Measurements from ENCODE around the gene FBXL12. TPM values are rescaled to one million over a fixed set of nuclear protein-coding genes. Genes with fewer than 3 reads are reported as not detected.
A peak's percentile ranks its signal among the peaks of the same experiment; 100 is the strongest.
"Not testable (repeated sequence)": the region's sequence is repeated elsewhere in the genome, so short reads cannot be mapped to it uniquely, and the experiment has no call there.

Gene FBXL12
- total RNA-seq, 4 donors from 2014 or later, result 16.7 to 37.1 (median 20.7) TPM

DNA sequence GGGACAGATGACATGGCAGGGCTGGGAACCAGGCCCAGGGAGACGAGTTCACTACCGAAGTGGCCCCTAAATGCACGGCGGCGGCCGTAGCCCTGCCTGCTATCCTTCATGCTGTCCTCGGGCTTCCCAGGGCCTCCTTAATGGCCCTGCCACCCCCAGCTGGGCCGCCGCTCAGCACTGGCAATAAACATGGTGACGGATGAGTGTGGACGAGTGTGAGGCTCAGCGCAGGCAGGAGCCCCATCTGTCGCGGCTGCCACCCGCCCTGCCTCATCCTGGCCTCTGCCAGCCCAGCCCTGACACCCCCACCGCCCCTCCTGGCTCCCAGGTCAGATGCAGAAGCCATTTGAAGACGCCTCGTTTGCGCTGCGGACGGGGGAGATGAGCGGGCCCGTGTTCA is 29.9 kb upstream of the FBXL12 start:
- TF ChIP-seq POLR2A (IDR thresholded peaks at IDR 0.05), result no peak
- TF ChIP-seq, protein P1, sequence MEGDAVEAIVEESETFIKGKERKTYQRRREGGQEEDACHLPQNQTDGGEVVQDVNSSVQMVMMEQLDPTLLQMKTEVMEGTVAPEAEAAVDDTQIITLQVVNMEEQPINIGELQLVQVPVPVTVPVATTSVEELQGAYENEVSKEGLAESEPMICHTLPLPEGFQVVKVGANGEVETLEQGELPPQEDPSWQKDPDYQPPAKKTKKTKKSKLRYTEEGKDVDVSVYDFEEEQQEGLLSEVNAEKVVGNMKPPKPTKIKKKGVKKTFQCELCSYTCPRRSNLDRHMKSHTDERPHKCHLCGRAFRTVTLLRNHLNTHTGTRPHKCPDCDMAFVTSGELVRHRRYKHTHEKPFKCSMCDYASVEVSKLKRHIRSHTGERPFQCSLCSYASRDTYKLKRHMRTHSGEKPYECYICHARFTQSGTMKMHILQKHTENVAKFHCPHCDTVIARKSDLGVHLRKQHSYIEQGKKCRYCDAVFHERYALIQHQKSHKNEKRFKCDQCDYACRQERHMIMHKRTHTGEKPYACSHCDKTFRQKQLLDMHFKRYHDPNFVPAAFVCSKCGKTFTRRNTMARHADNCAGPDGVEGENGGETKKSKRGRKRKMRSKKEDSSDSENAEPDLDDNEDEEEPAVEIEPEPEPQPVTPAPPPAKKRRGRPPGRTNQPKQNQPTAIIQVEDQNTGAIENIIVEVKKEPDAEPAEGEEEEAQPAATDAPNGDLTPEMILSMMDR (IDR thresholded peaks at IDR 0.05), result no peak
- 83 to 88% methylated on average over 8 to 15 of the region's 23 CpGs for WGBS, 2 donors
- DNase-seq, result no peak
- no peaks in the 10 kb centered on the region for H3K9me3 ChIP-seq
- intact Hi-C loops (cut with DNase I), result no loop called here
- H3K27ac ChIP-seq, result no peak overlapping the region
- H3K4me1 ChIP-seq, result no peaks in the 10 kb centered on the region
- no peaks in the 10 kb centered on the region for H3K27me3 ChIP-seq
- H3K4me3 ChIP-seq (replicated peaks in 1 of 3), result no peak overlapping the region
- H3K36me3 ChIP-seq, result peaks cover 0 to 15% of the 10 kb centered on the region in 2 donors

- Histone ChIP-seq H3K4me3 (replicated peaks in 1 of 3) (no peak overlapping the region), H3K27me3 (no peaks in the 10 kb centered on the region), H3K27ac (no peak overlapping the region), H3K36me3 (peaks cover 6 to 20% of the 10 kb centered on the region in 2 donors), H3K4me1 (no peaks in the 10 kb centered on the region), H3K9me3 (no peaks in the 10 kb centered on the region)
- intact Hi-C loops (cut with DNase I), result no loop called here
- 73 to 80% methylated on average over 2 of the region's 4 CpGs for WGBS, 2 donors
- TF ChIP-seq POLR2A (IDR thresholded peaks at IDR 0.05), result no peak
- TF ChIP-seq, protein P1 (IDR thresholded peaks at IDR 0.05), result peak in 3 of 6 experiments; percentile 10 to 28 (median 11)
- no peak for DNase-seq
Observed at GRCh38 chr19:9848060-9848459, 29.2 kb upstream of the FBXL12 start.

DNA sequence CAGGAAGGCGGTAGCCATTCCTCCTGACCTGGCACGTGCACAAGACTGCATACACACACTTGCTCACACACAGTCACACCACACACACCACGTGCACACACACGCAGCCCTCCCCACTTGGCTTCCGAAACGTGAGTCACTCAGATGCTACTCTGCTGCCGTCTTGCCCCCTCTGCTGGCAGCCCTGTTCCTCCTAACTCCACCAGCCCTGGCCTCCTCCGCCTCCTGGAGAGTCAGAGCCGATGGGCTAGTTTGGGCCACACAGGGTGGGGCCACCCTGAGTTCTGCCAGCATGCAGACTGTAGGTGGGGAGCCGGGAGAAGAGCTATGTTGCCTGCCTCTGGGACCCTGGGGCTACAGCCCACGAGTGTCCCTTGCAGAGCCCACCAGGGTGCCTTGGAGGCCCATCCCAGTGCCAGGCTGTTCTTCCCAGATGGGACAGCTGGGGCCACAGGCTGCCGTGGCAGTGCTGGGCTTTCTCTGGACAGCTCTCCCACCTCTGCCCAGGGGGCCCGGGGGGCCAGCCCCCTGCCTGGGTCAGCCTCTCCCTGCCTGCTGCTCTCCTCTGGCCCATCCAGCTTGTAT is 28.3 kb upstream of the FBXL12 start:
- no peaks in the 10 kb centered on the region for H3K4me1 ChIP-seq
- H3K27ac ChIP-seq, result no peak overlapping the region
- intact Hi-C loops (cut with DNase I), result no loop called here
- H3K9me3 ChIP-seq, result no peaks in the 10 kb centered on the region
- no peak for DNase-seq
- H3K27me3 ChIP-seq, result no peaks in the 10 kb centered on the region
- H3K36me3 ChIP-seq, result peaks cover 6 to 29% of the 10 kb centered on the region in 2 donors
- no peak overlapping the region for H3K4me3 ChIP-seq (replicated peaks in 1 of 3)
- WGBS, 2 donors, result 63 to 72% methylated on average over 9 to 11 of the region's 13 CpGs
- TF ChIP-seq POLR2A (IDR thresholded peaks at IDR 0.05), result no peak
- TF ChIP-seq, protein P1 (IDR thresholded peaks at IDR 0.05), result no peak

GRCh38 chr19:9843626-9844273 is 24.9 kb upstream of the FBXL12 start:
- H3K4me3 ChIP-seq (replicated peaks in 1 of 3); H3K27me3 ChIP-seq; H3K27ac ChIP-seq; H3K9me3 ChIP-seq; intact Hi-C loops (cut with DNase I); H3K4me1 ChIP-seq; DNase-seq: not testable (repeated sequence)
- H3K36me3 ChIP-seq, result peaks cover 14 to 56% of the 10 kb centered on the region in 2 donors
- 94 to 99% methylated on average over 12 of the region's 12 CpGs for WGBS, 2 donors

- TF ChIP-seq POLR2A (IDR thresholded peaks at IDR 0.05), result no peak
- TF ChIP-seq, protein P1 (IDR thresholded peaks at IDR 0.05), result no peak
- 82 to 90% methylated on average over 5 to 9 of the region's 9 CpGs for WGBS, 2 donors
- no peak overlapping the region for H3K27ac ChIP-seq
- H3K36me3 ChIP-seq, result peaks cover 14 to 49% of the 10 kb centered on the region in 2 donors
- intact Hi-C loops (cut with DNase I), result no loop called here
- no peak for DNase-seq
- H3K27me3 ChIP-seq, result no peaks in the 10 kb centered on the region
- no peaks in the 10 kb centered on the region for H3K9me3 ChIP-seq
- no peak overlapping the region for H3K4me3 ChIP-seq (replicated peaks in 1 of 3)
- H3K4me1 ChIP-seq, result no peaks in the 10 kb centered on the region
Observed at GRCh38 chr19:9842834-9843625, 24.2 kb upstream of the FBXL12 start.

Data from thyroid gland (tissue), 4 donors.